ENCODE results near the gene THUMPD2.

The THUMPD2 gene

DNA sequence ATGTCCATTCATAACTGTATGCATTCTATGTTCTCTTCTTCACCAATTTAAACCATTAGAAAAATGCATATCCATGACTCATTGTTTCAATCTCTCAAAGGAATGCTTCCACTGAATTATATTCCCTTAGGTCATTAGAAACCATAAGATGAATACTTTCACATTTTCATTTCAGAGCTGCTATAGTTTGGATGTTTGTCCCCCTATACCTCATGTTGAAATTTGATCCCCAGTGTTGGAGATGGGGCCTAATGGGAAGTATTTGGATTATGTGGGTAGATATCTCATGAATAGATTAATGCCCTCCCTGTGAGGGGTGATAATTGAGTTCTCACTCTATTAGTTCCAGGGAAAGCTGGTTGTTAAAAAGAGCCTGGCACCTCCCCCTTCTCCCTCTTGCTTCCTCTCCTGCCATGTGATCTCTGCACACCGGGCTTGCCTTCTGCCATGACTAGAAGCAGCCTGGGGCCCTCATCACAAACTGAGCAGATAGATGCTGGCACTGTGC lies 35.7 kb downstream of the THUMPD2 start:
- TF ChIP-seq YY1 (IDR thresholded peaks at IDR 0.05; ENCODE audit: low read depth): no peak
- no peak for TF ChIP-seq CEBPB (IDR thresholded peaks at IDR 0.05)
- TF ChIP-seq, protein P1, sequence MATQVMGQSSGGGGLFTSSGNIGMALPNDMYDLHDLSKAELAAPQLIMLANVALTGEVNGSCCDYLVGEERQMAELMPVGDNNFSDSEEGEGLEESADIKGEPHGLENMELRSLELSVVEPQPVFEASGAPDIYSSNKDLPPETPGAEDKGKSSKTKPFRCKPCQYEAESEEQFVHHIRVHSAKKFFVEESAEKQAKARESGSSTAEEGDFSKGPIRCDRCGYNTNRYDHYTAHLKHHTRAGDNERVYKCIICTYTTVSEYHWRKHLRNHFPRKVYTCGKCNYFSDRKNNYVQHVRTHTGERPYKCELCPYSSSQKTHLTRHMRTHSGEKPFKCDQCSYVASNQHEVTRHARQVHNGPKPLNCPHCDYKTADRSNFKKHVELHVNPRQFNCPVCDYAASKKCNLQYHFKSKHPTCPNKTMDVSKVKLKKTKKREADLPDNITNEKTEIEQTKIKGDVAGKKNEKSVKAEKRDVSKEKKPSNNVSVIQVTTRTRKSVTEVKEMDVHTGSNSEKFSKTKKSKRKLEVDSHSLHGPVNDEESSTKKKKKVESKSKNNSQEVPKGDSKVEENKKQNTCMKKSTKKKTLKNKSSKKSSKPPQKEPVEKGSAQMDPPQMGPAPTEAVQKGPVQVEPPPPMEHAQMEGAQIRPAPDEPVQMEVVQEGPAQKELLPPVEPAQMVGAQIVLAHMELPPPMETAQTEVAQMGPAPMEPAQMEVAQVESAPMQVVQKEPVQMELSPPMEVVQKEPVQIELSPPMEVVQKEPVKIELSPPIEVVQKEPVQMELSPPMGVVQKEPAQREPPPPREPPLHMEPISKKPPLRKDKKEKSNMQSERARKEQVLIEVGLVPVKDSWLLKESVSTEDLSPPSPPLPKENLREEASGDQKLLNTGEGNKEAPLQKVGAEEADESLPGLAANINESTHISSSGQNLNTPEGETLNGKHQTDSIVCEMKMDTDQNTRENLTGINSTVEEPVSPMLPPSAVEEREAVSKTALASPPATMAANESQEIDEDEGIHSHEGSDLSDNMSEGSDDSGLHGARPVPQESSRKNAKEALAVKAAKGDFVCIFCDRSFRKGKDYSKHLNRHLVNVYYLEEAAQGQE (IDR thresholded peaks at IDR 0.05; ENCODE audit: low read depth): no peak
- TF ChIP-seq TAF1 (IDR thresholded peaks at IDR 0.05; ENCODE audit: low read depth): no peak
- TF ChIP-seq NFIC (IDR thresholded peaks at IDR 0.05): no peak
- TF ChIP-seq, protein P2, sequence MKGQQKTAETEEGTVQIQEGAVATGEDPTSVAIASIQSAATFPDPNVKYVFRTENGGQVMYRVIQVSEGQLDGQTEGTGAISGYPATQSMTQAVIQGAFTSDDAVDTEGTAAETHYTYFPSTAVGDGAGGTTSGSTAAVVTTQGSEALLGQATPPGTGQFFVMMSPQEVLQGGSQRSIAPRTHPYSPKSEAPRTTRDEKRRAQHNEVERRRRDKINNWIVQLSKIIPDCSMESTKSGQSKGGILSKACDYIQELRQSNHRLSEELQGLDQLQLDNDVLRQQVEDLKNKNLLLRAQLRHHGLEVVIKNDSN (IDR thresholded peaks at IDR 0.05): no peak
- no peak for TF ChIP-seq RAD21 (IDR thresholded peaks at IDR 0.05; ENCODE audit: low read depth)
- TF ChIP-seq, protein P3, sequence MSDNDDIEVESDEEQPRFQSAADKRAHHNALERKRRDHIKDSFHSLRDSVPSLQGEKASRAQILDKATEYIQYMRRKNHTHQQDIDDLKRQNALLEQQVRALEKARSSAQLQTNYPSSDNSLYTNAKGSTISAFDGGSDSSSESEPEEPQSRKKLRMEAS (IDR thresholded peaks at IDR 0.05): no peak
- no peak for TF ChIP-seq TCF12 (IDR thresholded peaks at IDR 0.05; ENCODE audit: low read depth)
- TF ChIP-seq EP300 (IDR thresholded peaks at IDR 0.05; ENCODE audit: borderline replicate concordance): no peak
- no peak for TF ChIP-seq FOXM1 (IDR thresholded peaks at IDR 0.05; ENCODE audit: borderline replicate concordance, low read depth)
- TF ChIP-seq EGR1 (IDR thresholded peaks at IDR 0.05): no peak
- no peak for TF ChIP-seq TEAD4 (IDR thresholded peaks at IDR 0.05)
- TF ChIP-seq ZBTB7A (IDR thresholded peaks at IDR 0.05; ENCODE audit: low read depth): no peak
- no peak for TF ChIP-seq CREB1 (IDR thresholded peaks at IDR 0.05; ENCODE audit: low read depth)

DNA sequence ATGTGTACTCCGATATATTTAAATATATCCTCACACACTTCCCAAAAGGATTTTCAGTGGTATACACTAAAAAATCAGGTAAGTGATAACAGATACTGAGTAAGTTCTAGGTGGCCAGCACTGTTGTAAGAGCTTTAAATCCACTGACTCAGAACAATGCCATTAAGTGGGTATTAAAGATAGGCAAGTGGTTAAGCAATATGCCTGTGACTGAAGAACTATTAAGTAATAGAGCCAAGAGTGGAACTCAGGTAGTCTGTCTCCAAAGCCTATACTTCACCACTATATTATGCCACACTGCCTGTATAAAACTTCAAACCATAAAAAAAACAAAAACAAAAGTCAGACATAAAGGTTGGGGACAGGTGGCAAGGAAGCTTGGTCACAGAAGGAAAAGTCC lies 37.2 kb downstream of the THUMPD2 start:
- TF ChIP-seq FOXM1 (IDR thresholded peaks at IDR 0.05; ENCODE audit: borderline replicate concordance, low read depth) (no peak), TCF12 (IDR thresholded peaks at IDR 0.05; ENCODE audit: low read depth) (no peak), NFIC (IDR thresholded peaks at IDR 0.05) (no peak), RAD21 (IDR thresholded peaks at IDR 0.05; ENCODE audit: low read depth) (no peak), TEAD4 (IDR thresholded peaks at IDR 0.05) (no peak), TAF1 (IDR thresholded peaks at IDR 0.05; ENCODE audit: low read depth) (no peak), EGR1 (IDR thresholded peaks at IDR 0.05) (no peak), CREB1 (IDR thresholded peaks at IDR 0.05; ENCODE audit: low read depth) (no peak), CEBPB (IDR thresholded peaks at IDR 0.05) (no peak), ZBTB7A (IDR thresholded peaks at IDR 0.05; ENCODE audit: low read depth) (no peak)
- TF ChIP-seq, protein P1 (IDR thresholded peaks at IDR 0.05; ENCODE audit: low read depth): no peak
- TF ChIP-seq, protein P3 (IDR thresholded peaks at IDR 0.05): no peak

DNA sequence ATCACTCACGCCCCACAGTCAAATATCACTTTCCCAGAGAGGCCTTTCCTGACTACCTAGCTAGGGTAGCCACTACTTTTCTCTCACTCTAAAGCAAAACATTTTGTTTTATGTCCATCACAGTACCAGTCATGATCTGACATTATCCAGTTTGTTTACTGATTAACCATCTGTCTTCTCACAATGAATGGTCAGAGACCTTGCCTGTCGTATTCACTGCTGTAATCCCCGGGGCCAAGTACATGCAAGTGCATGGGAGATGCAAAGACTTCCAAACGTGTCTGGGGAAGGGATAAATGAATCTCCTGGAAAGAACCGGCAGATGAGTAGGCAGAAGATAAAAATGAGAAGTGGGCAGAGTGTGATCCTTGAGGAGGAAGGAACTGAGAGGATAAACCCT lies 39.7 kb downstream of the THUMPD2 start:
- TF ChIP-seq TEAD4 (IDR thresholded peaks at IDR 0.05) (no peak), TAF1 (IDR thresholded peaks at IDR 0.05; ENCODE audit: low read depth) (no peak), EGR1 (IDR thresholded peaks at IDR 0.05) (no peak), CREB1 (IDR thresholded peaks at IDR 0.05; ENCODE audit: low read depth) (no peak), RAD21 (IDR thresholded peaks at IDR 0.05; ENCODE audit: low read depth) (no peak), YY1 (IDR thresholded peaks at IDR 0.05; ENCODE audit: low read depth) (no peak), CEBPB (IDR thresholded peaks at IDR 0.05) (no peak), FOXM1 (IDR thresholded peaks at IDR 0.05; ENCODE audit: borderline replicate concordance, low read depth) (no peak), NFIC (IDR thresholded peaks at IDR 0.05) (no peak)
- TF ChIP-seq, protein P2 (IDR thresholded peaks at IDR 0.05): no peak

DNA sequence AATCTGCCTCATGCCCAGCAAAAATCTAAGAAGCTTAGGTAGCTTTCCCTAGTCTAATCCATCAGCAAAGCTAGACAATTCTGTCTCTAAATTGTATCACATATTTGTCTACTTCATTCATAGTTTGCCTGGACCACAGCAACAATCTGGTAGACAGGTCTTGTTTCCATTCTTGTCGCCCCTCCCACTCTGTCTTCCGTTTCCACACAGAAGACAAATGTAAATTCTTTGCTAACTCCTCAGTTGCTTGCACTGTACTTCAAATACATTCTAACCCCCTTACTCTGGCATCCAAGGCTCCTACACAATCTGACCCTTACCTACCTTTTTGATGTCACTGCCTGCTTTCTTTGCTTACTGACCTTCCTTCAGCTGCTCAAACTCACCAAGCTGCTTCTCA lies 40.1 kb downstream of the THUMPD2 start:
- TF ChIP-seq YY1 (IDR thresholded peaks at IDR 0.05; ENCODE audit: low read depth) (no peak), TAF1 (IDR thresholded peaks at IDR 0.05; ENCODE audit: low read depth) (no peak), CEBPB (IDR thresholded peaks at IDR 0.05) (no peak), NFIC (IDR thresholded peaks at IDR 0.05) (no peak), EGR1 (IDR thresholded peaks at IDR 0.05) (no peak), TCF12 (IDR thresholded peaks at IDR 0.05; ENCODE audit: low read depth) (no peak), FOXM1 (IDR thresholded peaks at IDR 0.05; ENCODE audit: borderline replicate concordance, low read depth) (no peak), RAD21 (IDR thresholded peaks at IDR 0.05; ENCODE audit: low read depth) (no peak), ZBTB7A (IDR thresholded peaks at IDR 0.05; ENCODE audit: low read depth) (no peak), TEAD4 (IDR thresholded peaks at IDR 0.05) (no peak)
- TF ChIP-seq, protein P1 (IDR thresholded peaks at IDR 0.05; ENCODE audit: low read depth): no peak
- TF ChIP-seq, protein P3 (IDR thresholded peaks at IDR 0.05): no peak
